HFFc6 (cell line): ENCODE data around the gene FHIT. TPM values are rescaled to one million over a fixed set of nuclear protein-coding genes. Genes with fewer than 3 reads are reported as not detected.

ENCODE experiments used
- DNase-seq: peaks from one replicate; pipeline ENCODE4 v3.0.0-alpha.2; 2018
- H3K27ac Mint-ChIP-seq: 2 replicates; pipeline ENCODE4 v1.8.0; 2020; ENCODE audit warnings: mild to moderate bottlenecking, mixed read lengths
- H3K27me3 Mint-ChIP-seq: 2 replicates; pipeline ENCODE4 v1.8.0; 2021; ENCODE audit warnings: mild to moderate bottlenecking, moderate library complexity, mixed read lengths; ENCODE audit not compliant: insufficient read depth
- H3K36me3 Mint-ChIP-seq: 2 replicates; pipeline ENCODE4 v1.8.0; 2021; ENCODE audit warnings: low read depth, mixed read lengths
- H3K4me1 Mint-ChIP-seq: 2 replicates; pipeline ENCODE4 v1.8.0; 2020; ENCODE audit warnings: low read depth, mixed read lengths
- H3K4me3 Mint-ChIP-seq: 2 replicates; pipeline ENCODE4 v1.8.0; 2020; ENCODE audit warnings: mild to moderate bottlenecking, moderate library complexity, mixed read lengths
- H3K9me3 Mint-ChIP-seq: 2 replicates; pipeline ENCODE4 v1.8.0; 2020; ENCODE audit warnings: mild to moderate bottlenecking, mixed read lengths
- total RNA-seq, 6 experiments: library from RNA; stranded (reverse); fragmentation: NEBNext Ultra II Directional; extraction: Animal tissue kit (Norgen Biotek cat#: 25700); gene quantifications; 2 replicates in 1 of 6; 3 replicates in 5 of 6; pipeline ENCODE4 v1.2.3, GENCODE V29; 2021
- TF ChIP-seq, protein P1 (sequence below): fragments of 200-600 bp; sonication (generic); IDR thresholded peaks from 2 replicates; pipeline ENCODE4 v1.5.0; 2021; ENCODE audit warnings: antibody characterized with exemption, mild to moderate bottlenecking

Gene FHIT
- total RNA-seq, 6 experiments from 2014 or later = 0.33 to 0.38 TPM; not detected in 4

DNA sequence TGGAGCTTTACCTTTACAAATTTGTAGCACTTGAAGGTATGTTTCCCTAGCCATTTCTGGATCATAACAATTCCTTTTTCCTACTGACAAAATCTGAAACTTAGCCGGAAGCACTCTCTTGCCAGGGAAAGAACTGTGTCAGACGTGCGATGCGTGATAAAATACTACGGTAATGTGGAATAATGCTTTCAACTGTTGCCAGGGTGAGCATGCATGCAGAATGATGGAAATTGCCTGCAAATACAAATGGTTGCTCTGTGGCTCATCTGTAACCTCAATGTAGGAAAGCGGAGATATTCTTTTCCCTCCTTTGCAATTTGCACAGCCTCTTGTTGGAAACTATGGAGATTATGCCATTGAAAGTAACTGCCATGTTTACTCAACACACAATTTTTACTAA lies 1464.9 kb downstream of the FHIT start:
- DNase-seq = no peak
- TF ChIP-seq, protein P1, sequence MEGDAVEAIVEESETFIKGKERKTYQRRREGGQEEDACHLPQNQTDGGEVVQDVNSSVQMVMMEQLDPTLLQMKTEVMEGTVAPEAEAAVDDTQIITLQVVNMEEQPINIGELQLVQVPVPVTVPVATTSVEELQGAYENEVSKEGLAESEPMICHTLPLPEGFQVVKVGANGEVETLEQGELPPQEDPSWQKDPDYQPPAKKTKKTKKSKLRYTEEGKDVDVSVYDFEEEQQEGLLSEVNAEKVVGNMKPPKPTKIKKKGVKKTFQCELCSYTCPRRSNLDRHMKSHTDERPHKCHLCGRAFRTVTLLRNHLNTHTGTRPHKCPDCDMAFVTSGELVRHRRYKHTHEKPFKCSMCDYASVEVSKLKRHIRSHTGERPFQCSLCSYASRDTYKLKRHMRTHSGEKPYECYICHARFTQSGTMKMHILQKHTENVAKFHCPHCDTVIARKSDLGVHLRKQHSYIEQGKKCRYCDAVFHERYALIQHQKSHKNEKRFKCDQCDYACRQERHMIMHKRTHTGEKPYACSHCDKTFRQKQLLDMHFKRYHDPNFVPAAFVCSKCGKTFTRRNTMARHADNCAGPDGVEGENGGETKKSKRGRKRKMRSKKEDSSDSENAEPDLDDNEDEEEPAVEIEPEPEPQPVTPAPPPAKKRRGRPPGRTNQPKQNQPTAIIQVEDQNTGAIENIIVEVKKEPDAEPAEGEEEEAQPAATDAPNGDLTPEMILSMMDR = no peak
- Mint-ChIP-seq H3K4me3 (no peak overlapping the region), H3K36me3 (no peaks in the 10 kb centered on the region), H3K4me1 (peaks cover 8% of the 10 kb centered on the region), H3K27me3 (no peaks in the 10 kb centered on the region), H3K9me3 (no peaks in the 10 kb centered on the region), H3K27ac (no peak overlapping the region)

DNA sequence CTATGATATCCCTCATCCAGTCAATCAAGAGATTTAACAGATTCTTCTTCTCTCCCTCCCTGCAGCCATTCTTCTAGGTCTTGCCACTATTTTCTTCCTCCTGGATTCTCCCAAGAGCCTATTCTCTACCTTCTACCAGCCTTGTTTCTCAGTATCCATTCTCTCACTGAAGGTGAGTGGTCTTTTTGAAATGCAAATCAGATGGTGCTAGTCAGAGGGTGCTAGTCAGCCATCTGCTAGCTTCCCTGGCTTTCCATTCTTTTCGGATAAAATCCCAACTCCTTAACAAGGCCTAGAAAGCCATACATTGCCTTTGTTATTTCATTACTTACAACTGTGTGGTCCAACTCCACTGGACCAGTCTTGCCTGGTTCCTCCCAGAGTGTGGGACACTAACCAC lies 1467.1 kb downstream of the FHIT start:
- no peaks in the 10 kb centered on the region for H3K36me3 Mint-ChIP-seq
- H3K4me3 Mint-ChIP-seq = no peak overlapping the region
- TF ChIP-seq, protein P1 = no peak
- peaks cover 8% of the 10 kb centered on the region for H3K4me1 Mint-ChIP-seq
- H3K9me3 Mint-ChIP-seq = no peaks in the 10 kb centered on the region
- H3K27ac Mint-ChIP-seq = no peak overlapping the region
- H3K27me3 Mint-ChIP-seq = no peaks in the 10 kb centered on the region
- DNase-seq = no peak

DNA sequence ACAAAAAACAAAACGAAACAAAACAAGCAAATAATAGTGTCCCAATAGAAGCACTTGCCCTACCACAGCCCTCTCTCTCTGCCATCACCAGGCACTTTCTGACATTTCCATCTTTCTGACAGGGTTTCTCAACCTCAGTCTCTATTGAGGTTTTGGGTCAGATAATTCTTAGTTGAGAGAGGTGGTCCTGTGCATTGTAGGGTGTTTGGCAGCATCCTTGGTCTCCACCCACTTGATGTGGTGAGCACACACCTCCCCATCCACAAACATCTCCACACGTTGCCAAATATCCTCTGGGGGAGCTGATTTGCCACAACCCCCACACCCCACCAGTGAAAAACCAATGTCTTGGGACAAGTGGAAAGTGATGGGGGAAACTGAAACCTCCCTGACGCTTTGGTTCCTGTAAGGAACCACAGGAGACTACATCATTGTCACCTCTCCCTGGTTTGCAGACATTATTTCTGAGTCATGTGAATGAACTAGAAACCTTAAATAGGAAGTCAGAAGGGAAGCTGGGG lies 1467.7 kb downstream of the FHIT start:
- DNase-seq = no peak
- Mint-ChIP-seq H3K9me3 (no peaks in the 10 kb centered on the region), H3K27me3 (no peaks in the 10 kb centered on the region), H3K4me1 (peaks cover 7% of the 10 kb centered on the region), H3K27ac (no peak overlapping the region), H3K36me3 (no peaks in the 10 kb centered on the region), H3K4me3 (no peak overlapping the region)
- TF ChIP-seq, protein P1 = no peak

DNA sequence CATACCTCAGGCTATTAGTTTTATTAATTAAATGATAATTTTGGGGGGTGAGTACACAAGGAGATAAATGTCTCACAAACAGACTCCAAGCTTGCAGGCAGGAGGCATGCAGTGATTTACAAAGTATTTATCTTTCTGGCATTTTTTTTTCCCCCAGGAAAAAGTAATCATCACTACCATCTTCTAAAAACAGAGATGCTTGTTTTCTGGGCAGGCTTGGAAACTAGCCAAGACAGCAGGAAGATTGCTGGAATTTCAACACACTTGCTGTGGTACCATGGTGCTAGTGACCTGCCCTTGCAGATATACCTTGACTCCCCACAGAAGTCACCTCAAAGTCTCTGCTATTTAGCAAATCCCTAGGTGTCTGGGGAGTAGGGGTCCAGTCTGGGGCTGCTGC lies 1468.6 kb downstream of the FHIT start:
- Mint-ChIP-seq H3K36me3 (no peaks in the 10 kb centered on the region), H3K4me3 (no peak overlapping the region), H3K4me1 (no peaks in the 10 kb centered on the region), H3K27ac (no peak overlapping the region), H3K27me3 (no peaks in the 10 kb centered on the region), H3K9me3 (no peaks in the 10 kb centered on the region)
- DNase-seq = no peak
- TF ChIP-seq, protein P1 = no peak

DNA sequence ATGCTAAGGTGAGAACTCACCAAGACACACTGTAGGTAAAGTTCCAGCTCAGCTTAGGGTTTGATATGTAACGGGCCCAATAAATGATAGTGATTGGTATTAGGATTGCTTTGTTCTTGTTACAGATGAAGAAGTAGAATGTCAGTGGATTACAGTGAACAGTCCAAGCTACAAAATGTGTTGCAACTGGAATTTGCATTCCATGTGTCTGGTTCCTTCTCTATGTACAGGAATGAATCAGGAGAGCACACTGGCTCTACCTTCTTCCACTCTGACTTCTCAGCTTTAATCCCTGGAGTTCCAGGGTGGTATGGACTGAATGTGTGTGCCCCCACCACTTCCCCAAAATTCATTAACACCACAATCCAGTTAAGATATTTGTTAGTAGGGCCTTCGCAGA lies 1471.0 kb downstream of the FHIT start:
- no peak overlapping the region for H3K27ac Mint-ChIP-seq
- H3K9me3 Mint-ChIP-seq = no peaks in the 10 kb centered on the region
- H3K36me3 Mint-ChIP-seq = no peaks in the 10 kb centered on the region
- H3K4me1 Mint-ChIP-seq = peaks cover 5% of the 10 kb centered on the region
- H3K27me3 Mint-ChIP-seq = peaks cover 4% of the 10 kb centered on the region; the same call in 1 of the 2 replicates
- no peak for DNase-seq
- TF ChIP-seq, protein P1 = no peak
- H3K4me3 Mint-ChIP-seq = no peak overlapping the region

DNA sequence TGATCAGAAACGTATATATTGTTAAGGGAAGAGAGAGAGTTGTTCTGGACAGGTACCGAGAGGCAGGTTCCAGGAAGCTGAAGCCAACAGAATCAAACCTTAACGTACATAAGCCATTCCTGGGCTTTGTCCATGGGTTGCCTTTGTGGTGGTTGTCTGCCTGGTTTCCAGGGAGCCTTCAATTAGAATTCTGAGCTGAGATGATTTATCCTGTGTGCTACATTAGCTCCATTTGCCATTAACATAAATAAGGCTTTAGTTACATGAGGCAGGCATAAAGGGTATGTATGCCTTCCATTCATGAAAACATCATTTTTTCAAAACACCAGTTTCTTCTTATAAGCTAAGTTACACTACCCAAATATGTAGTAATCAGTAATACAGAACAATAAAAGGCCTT lies 1472.0 kb downstream of the FHIT start:
- H3K4me3 Mint-ChIP-seq = no peak overlapping the region
- H3K9me3 Mint-ChIP-seq = no peaks in the 10 kb centered on the region
- TF ChIP-seq, protein P1 = no peak
- H3K27me3 Mint-ChIP-seq = peaks cover 4% of the 10 kb centered on the region; the same call in 1 of the 2 replicates
- no peak overlapping the region for H3K27ac Mint-ChIP-seq
- H3K4me1 Mint-ChIP-seq = peaks cover 14% of the 10 kb centered on the region
- no peak for DNase-seq
- H3K36me3 Mint-ChIP-seq = no peaks in the 10 kb centered on the region
